ENCODE data around the gene UBA7. TPM values are rescaled to one million over a fixed set of nuclear protein-coding genes. Genes with fewer than 3 reads are reported as not detected.
"Not testable (repeated sequence)": the region's sequence is repeated elsewhere in the genome, so short reads cannot be mapped to it uniquely, and the experiment has no call there.

The UBA7 gene
- total RNA-seq, 1 experiment from 2014 or later, result 0.85 TPM

DNA sequence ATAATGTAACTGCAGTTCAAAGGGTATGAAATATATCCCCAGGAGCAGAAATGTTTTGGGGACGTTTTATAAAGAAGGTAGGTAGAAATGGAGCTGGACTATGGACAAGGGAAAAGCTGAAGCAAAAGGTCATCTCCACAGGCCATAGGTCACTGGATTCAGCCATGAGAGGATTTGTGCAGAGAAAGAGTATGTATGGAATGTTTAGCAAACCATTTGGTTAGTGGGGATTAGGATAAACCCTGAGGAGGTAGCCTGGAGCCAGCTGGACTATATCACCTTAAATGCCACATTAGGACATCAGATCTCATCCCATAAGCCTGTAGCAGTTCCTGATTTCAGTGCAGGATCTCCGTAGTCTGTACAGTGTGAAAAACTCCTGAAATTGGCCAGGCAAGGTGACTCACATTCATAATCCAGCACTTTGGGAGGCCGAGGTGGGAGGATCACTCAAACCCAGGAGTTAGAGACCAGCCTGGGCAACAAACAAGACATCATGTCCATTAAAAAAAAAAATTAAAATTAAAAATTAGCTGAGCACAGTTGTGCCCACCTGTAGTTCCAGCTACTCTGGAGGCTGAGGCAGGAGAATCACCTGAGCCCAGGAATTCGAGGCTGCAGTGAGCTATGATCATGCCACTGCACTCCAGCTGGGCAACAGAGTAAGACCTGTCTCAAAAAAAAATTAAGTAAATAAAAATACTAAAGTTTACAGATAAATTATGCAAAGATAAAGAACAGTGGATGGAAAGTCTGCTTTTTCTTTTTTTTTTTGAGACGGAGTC lies 32.1 kb downstream of the UBA7 start:
- Histone ChIP-seq H3K4me3 (no peak overlapping the region), H3K36me3 (peaks cover 11% of the 10 kb centered on the region), H3K4me1 (0 out of 2 replicates have a peak, but pooled peaks cover 2% of the 10 kb centered on the region), H3K27me3 (no peaks in the 10 kb centered on the region), H3K27ac (no peak overlapping the region), H3K9me3 (replicated peaks) (no peaks in the 10 kb centered on the region)
- no peak for DNase-seq

DNA sequence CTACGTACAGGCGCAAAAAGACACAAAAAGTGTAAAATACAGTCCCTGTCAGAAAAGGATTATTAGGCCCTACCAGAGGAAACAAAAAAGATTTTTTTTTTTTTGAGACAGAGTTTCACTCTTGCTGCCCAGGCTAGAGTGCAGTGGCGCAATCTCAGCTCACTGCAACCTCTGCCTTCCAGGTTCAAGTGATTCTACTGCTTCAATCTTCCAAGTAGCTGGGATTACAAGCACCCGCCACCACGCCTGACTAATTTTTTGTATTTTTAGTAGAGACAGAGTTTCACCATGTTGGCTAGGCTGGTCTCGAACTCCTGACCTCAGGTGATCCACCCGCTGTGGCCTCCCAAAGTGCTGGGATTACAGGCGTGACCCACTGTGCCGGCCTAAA lies 32.8 kb downstream of the UBA7 start:
- not testable (repeated sequence) for H3K4me1 ChIP-seq; H3K27me3 ChIP-seq; H3K27ac ChIP-seq; H3K4me3 ChIP-seq; DNase-seq; H3K9me3 ChIP-seq (replicated peaks)
- H3K36me3 ChIP-seq, result peaks cover 13% of the 10 kb centered on the region

DNA sequence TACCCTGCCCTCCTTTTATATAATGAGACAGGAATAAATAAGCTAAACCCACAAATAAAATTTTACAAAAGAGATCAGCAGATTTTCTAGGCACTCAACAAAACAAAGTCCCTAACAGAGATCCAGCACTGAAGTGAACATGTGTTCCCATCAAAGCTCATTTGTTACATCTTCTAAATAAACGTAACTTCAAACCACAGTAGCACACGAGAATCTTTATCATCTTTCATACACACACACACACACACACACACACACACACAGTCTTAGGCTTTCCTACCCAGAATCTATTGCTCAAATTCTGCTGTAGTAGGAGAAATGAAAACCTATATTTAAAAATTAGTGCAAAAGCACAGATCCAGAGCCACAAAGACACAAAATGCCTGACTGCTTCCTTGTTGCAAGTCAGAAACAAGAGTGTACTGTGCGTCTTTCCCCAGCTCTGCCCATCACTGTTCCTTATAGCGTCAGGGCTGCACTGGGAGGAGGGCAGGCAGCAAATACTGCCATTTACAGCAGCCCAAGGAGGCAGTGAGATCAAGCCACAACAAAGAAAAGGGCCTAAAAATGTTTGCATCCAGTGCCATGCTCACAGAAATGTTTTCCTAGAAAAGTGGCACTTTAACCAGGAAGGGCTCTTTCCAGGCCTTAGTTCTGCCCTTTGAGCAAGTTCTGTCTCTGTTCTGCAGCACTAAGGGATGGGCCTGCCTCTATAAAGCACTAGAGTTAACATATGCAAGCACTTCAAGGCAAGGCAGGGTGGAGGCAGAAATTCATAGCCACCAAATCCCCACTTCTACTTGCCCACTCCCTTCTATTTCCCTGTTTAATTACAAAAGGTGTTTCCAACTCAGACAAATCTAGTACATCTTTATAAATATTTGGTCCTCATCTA lies 33.4 kb downstream of the UBA7 start:
- H3K9me3 ChIP-seq (replicated peaks), result no peaks in the 10 kb centered on the region
- no peak overlapping the region for H3K4me3 ChIP-seq
- no peak for DNase-seq
- H3K27me3 ChIP-seq, result no peaks in the 10 kb centered on the region
- H3K4me1 ChIP-seq, result 0 out of 2 replicates have a peak, but pooled peaks cover 2% of the 10 kb centered on the region
- no peak overlapping the region for H3K27ac ChIP-seq
- peaks cover 13% of the 10 kb centered on the region for H3K36me3 ChIP-seq

DNA sequence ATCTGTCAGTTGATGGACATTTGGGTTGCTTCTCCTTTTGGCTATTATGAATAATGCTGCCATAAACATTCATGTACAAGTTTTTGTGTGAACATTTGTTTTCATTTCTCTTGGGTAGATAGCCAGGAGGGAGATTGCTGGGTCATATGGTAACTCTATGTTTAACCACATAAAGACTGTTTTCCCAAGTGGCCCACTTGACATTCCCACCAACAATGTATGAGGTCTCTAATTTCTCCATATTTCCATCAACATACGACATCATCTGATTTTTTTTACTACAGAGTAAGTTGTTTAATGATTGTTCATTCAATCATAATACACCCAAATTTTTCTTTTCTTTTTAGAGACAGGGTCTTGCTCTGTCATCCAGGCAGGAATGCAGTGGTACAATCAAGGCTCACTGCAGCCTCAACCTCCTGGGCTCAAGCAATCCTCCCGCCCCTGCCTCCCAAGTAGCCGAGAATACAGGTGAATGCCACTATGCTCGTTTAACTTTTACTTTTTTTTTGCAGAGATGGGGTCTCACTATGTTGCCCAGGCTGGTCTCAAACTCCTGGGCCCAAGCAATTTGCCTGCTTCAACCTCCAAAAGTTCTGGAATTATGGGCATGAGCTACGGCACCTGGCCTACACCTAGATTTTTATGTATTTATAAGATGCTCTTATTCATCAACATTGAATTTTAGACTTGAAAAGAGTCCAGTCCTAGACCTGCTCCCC lies 34.2 kb downstream of the UBA7 start:
- Histone ChIP-seq H3K4me1 (no peaks in the 10 kb centered on the region), H3K9me3 (replicated peaks) (no peaks in the 10 kb centered on the region), H3K27me3 (no peaks in the 10 kb centered on the region), H3K27ac (no peak overlapping the region), H3K36me3 (peaks cover 13% of the 10 kb centered on the region), H3K4me3 (no peak overlapping the region)
- no peak for DNase-seq

DNA sequence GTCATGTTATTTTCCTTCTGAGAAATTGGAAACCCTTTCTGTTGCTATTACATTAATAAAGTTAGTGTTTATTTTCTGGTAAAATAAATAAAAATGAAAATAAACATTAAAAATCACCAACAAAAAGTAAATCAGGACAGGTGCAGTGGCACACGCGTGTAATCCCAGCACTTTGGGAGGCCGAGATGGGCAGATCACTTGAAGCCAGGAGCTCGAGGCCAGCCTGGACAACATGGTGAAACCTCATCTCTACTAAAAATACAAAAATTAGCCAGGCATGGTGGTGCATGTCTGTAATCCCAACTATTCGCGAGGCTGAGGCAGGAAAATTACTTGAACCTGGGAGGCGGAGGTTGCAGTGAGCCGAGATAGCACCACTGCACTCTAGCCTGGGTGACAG lies 37.7 kb downstream of the UBA7 start:
- not testable (repeated sequence) for H3K4me1 ChIP-seq; DNase-seq; H3K27me3 ChIP-seq; H3K9me3 ChIP-seq (replicated peaks); H3K4me3 ChIP-seq; H3K27ac ChIP-seq
- H3K36me3 ChIP-seq, result peaks cover 12% of the 10 kb centered on the region

DNA sequence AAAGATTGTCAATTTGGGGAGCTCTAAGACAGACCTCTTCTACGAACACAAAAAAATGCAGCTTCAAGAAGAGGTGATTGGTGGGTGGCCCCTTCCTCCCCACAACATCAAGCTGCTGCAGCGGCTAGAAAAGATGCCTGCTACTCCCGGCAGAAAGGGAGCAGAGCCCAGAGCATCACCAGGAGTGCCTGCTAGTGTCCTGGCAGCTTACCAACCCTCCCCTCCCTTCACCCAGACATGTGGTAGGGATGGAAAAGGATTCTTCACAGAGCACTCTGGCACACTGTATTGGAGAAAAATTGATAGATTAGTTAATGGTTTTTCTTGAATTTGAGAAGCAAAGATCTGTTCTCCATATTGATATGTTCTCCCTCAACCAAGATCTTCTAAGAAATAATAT lies 38.2 kb downstream of the UBA7 start:
- no peaks in the 10 kb centered on the region for H3K4me1 ChIP-seq
- H3K27ac ChIP-seq, result no peak overlapping the region
- H3K36me3 ChIP-seq, result peaks cover 12% of the 10 kb centered on the region
- H3K4me3 ChIP-seq, result no peak overlapping the region
- no peak for DNase-seq
- no peaks in the 10 kb centered on the region for H3K9me3 ChIP-seq (replicated peaks)
- H3K27me3 ChIP-seq, result no peaks in the 10 kb centered on the region

DNA sequence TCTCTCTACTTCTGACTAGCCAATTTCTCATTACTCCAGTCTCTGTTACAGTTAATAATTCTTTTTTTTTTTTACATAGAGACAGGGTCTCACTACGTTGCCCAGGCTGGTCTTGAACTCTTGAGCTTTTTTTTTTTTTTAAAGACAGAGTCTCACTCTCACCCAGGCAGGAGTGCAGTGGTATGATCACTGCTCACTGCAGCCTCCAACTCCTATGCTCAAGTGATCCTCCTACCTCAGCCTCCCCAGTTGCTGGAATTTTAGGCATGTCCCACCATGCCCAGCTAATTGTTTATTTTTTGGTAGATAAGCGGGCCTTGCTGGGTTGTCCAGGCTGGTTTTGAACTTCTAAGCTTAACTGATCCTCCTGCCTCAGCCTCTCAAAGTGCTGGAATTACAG lies 41.0 kb downstream of the UBA7 start:
- no peaks in the 10 kb centered on the region for H3K4me1 ChIP-seq
- no peaks in the 10 kb centered on the region for H3K9me3 ChIP-seq (replicated peaks)
- H3K36me3 ChIP-seq, result peaks cover 7% of the 10 kb centered on the region; the same call in 1 of the 2 replicates
- no peaks in the 10 kb centered on the region for H3K27me3 ChIP-seq
- no peak for DNase-seq
- no peak overlapping the region for H3K4me3 ChIP-seq
- H3K27ac ChIP-seq, result no peak overlapping the region

DNA sequence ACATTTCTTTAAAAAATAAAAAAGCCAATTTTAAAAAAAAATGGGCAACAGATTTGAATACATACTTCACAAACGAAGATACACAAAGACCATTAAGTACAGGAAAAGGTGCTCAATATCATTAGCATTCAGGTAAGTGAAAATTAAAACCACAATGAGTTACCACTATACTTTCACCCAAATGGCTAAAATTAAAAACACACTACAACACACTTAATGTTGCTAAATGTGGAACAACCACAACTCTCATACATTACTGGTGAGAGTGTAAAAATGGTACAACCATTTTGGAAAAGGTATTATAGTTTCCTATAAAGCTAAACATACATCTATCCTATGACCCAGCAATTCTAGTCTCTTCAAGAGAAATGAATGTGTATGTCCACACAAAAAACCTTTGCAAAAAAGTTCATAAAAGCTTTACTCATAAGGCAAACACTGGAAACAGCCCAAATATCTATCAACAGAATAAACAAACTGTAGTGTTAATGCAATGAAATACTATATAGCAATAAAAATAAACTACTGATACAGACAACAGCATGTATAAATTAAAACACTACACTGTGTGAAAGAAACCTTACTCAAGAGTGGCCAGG lies 42.3 kb downstream of the UBA7 start:
- no peak for DNase-seq
- Histone ChIP-seq H3K27ac (no peak overlapping the region), H3K4me3 (no peak overlapping the region), H3K27me3 (no peaks in the 10 kb centered on the region), H3K36me3 (peaks cover 4% of the 10 kb centered on the region; the same call in 1 of the 2 replicates), H3K9me3 (replicated peaks) (no peaks in the 10 kb centered on the region), H3K4me1 (no peaks in the 10 kb centered on the region)

DNA sequence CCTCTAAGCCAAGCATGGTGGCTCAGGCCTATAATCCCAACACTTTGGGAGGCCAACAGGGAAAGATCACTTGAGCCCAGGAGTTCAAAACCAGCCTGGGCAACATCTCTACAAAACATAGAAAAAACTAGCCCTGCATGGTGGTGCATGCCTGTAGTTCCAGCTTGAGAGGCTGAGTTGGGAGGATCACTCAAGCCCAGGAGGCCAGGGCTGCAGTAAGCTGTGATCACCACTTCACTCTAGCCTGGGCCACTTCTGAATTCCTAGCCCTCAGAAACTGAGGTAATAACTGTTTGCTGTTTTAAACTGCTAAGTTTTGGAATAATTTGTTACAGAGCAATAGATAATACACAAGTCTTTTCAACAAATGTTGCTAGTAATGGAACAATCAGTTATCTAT lies 43.8 kb downstream of the UBA7 start:
- H3K4me3 ChIP-seq, result no peak overlapping the region
- H3K4me1 ChIP-seq, result no peaks in the 10 kb centered on the region
- H3K27me3 ChIP-seq, result no peaks in the 10 kb centered on the region
- H3K27ac ChIP-seq, result no peak overlapping the region
- no peak for DNase-seq
- peaks cover 6% of the 10 kb centered on the region; the same call in 1 of the 2 replicates for H3K36me3 ChIP-seq
- no peaks in the 10 kb centered on the region for H3K9me3 ChIP-seq (replicated peaks)

DNA sequence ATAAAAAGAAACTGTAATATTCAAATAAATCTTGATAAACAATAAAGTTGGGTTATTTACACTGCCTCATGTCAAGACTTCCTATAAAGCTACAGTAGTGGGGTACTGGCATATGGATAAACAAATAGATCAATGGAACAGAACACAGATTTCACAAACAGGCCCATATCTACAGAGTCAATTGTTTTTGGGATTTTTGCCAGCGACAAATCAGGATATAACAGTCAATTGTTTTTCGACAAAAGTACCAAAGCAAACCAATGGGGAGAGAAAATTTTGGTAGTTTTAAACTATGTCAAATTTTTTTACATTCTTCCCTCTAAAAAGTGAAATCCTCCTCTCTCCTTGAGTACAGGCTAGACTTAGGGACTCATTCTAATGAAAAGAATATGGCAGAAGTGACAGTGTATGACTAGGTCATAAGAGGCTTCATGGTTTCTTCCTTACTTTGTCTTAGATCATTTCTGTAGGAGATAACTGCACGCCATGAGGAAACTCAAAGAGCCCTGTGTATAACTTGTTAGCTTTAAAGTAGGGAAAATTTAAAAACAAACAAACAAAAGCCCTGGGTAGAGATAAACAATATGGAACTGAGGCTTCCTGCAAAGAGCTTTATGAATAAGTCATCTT lies 44.4 kb downstream of the UBA7 start:
- no peaks in the 10 kb centered on the region for H3K9me3 ChIP-seq (replicated peaks)
- no peaks in the 10 kb centered on the region for H3K27me3 ChIP-seq
- peaks cover 7% of the 10 kb centered on the region; the same call in 1 of the 2 replicates for H3K36me3 ChIP-seq
- no peak for DNase-seq
- H3K4me1 ChIP-seq, result no peaks in the 10 kb centered on the region
- H3K4me3 ChIP-seq, result no peak overlapping the region
- no peak overlapping the region for H3K27ac ChIP-seq

DNA sequence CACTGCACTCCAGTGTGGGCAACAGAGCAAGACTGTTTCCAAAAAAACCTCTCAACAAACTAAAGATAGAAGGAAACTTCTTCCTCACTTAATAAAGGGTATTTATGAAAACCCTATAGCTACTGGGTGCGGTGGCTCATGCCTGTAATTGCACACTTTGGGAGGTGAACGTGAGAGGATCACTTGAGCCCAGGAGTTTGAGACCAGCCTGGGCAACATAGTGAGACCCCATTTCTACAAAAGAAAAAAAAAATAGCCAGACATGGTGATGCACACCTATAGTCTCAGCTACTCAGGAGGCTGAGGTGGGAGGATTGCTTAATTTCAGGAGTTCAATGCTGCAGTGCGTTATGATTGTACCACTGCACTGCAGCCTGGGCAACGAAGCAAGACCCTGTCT lies 49.8 kb downstream of the UBA7 start:
- Histone ChIP-seq H3K4me1 (no peaks in the 10 kb centered on the region), H3K9me3 (replicated peaks) (no peaks in the 10 kb centered on the region), H3K27me3 (no peaks in the 10 kb centered on the region), H3K27ac (no peak overlapping the region), H3K4me3 (no peak overlapping the region), H3K36me3 (peaks cover 3% of the 10 kb centered on the region; the same call in 1 of the 2 replicates)
- DNase-seq, result no peak

DNA sequence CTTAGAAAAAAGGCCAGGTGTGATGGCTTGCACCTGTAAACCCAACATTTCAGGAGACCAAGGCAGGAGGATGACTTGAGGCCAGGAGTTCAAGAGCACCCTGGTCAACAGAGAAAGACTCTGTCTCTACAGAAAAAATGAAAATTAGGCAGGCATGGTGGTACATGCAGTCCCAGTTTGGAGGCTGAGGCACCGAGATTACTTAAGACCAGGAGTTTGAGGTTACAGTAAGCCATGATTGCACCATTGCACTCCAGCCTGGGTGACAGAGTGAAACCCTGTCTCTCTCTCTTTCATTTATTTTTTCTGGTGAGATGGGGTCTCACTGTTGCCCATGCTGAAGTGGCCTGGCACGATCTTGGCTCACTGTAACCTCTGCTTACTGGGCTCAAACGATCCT lies 52.1 kb downstream of the UBA7 start:
- H3K36me3 ChIP-seq, result peaks cover 3% of the 10 kb centered on the region; the same call in 1 of the 2 replicates
- no peaks in the 10 kb centered on the region for H3K9me3 ChIP-seq (replicated peaks)
- no peak overlapping the region for H3K4me3 ChIP-seq
- no peak for DNase-seq
- H3K4me1 ChIP-seq, result no peaks in the 10 kb centered on the region
- no peak overlapping the region for H3K27ac ChIP-seq
- H3K27me3 ChIP-seq, result no peaks in the 10 kb centered on the region

DNA sequence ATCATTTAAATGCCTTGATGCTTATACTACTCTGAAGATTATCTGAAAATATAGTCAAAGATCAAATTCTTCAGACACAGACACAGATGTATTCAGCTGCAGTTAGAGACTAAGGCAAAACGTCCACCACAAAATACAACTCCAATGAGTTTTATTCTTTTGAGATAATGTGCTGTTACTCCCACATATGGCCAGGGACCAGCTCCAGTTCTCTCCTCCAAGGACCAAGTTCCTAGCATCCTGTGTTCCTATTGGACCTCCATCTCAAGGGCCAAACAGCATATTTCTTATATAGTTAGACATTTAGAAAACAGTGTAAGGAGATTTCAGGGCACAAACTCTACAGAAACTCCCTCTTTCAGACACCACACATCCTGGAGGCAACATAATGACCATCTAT lies 54.5 kb downstream of the UBA7 start:
- no peak overlapping the region for H3K4me3 ChIP-seq
- no peaks in the 10 kb centered on the region for H3K36me3 ChIP-seq
- H3K27ac ChIP-seq, result no peak overlapping the region
- H3K9me3 ChIP-seq (replicated peaks), result no peaks in the 10 kb centered on the region
- no peak for DNase-seq
- H3K4me1 ChIP-seq, result no peaks in the 10 kb centered on the region
- H3K27me3 ChIP-seq, result no peaks in the 10 kb centered on the region

DNA sequence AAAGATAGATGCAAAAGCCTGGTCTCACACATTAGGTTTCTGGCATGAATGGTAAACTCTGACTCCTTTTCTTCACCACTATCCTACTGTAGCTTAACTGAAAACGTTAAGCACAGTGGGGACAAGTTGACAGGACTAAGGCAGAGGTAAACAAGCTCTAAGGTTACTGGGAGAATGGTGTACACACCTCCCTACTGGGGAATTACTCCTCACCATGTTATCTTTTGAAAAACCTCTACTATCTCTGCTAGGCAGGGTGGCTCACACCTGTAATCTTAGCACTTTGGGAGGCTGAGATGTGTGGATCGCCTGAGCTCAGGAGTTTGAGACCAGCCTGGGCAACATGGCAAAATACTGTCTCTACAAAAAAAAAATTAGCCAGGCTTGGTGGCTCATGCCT lies 56.6 kb downstream of the UBA7 start:
- Histone ChIP-seq H3K9me3 (replicated peaks) (no peaks in the 10 kb centered on the region), H3K4me1 (no peaks in the 10 kb centered on the region), H3K27me3 (no peaks in the 10 kb centered on the region), H3K4me3 (no peak overlapping the region), H3K36me3 (no peaks in the 10 kb centered on the region), H3K27ac (no peak overlapping the region)
- no peak for DNase-seq
